Gastroesophageal sphincter (tissue), 4 donors: ENCODE measurements around the gene TMX4. TPM values are rescaled to one million over a fixed set of nuclear protein-coding genes. Genes with fewer than 3 reads are reported as not detected.

Experiments used
- ATAC-seq: fragments of 150-250 bp; one replicate; pipeline ENCODE4 v1.9.1; 2016; ENCODE audit warnings: mild to moderate bottlenecking, moderate library complexity
- H3K27ac ChIP-seq, 4 donors: fragments of 200-600 bp; sonication (generic) in 3 of 4; 1 replicate in 3 of 4; 2 replicates in 1 of 4; pipeline ENCODE4 v1.5.1; 2016 to 2019
- H3K27me3 ChIP-seq: fragments of 200-600 bp; sonication (generic); one replicate; pipeline ENCODE4 v1.5.1; 2019
- H3K36me3 ChIP-seq, 2 donors: fragments of 200-600 bp; sonication (generic); one replicate each; pipeline ENCODE4 v1.5.1; 2019; ENCODE audit warnings: control low read depth in 1 of 2
- H3K4me1 ChIP-seq, 3 donors: fragments of 200-600 bp; sonication (generic); 1 replicate in 2 of 3; 2 replicates in 1 of 3; pipeline ENCODE4 v1.5.1; 2016 to 2019; ENCODE audit warnings: control low read depth in 2 of 3
- H3K4me3 ChIP-seq, 2 donors: fragments of 200-600 bp; sonication (generic); one replicate each; pipeline ENCODE4 v1.5.1; 2019; ENCODE audit warnings: mild to moderate bottlenecking in 1 of 2, moderate library complexity in 1 of 2
- H3K9me3 ChIP-seq, 3 donors: fragments of 200-600 bp; sonication (generic); one replicate each; pipeline ENCODE4 v1.5.1; 2017 to 2019; ENCODE audit warnings: control low read depth in 2 of 3
- EP300 ChIP-seq: sonication (generic); formaldehyde crosslinking; IDR thresholded peaks from one replicate; pipeline ENCODE4 v1.6.1; 2017; ENCODE audit warnings: antibody characterized with exemption, mild to moderate bottlenecking
- POLR2A ChIP-seq, 2 donors: fragments of 450-650 bp; IDR thresholded peaks; one replicate each; pipeline ENCODE4 v1.6.1; 2017; ENCODE audit warnings: antibody characterized with exemption in 2 of 2, mild to moderate bottlenecking in 2 of 2, moderate library complexity in 1 of 2
- POLR2AphosphoS5 ChIP-seq: sonication (generic); formaldehyde crosslinking; IDR thresholded peaks from one replicate; pipeline ENCODE4 v1.6.1; 2017; ENCODE audit warnings: antibody characterized with exemption
- WGBS, 2 donors: methylation state at CpG; one replicate each; pipeline ENCODE4 v1.1.5; 2018; ENCODE audit warnings: low coverage in 1 of 2; 5-methylcytosine and 5-hydroxymethylcytosine counted together
- total RNA-seq, 4 donors: library from RNA; depleted of rRNA; stranded (reverse); fragments of >200 nt; gene quantifications; one replicate each; pipeline ENCODE4 v1.1.0, GENCODE V29; 2016
- TF ChIP-seq, protein P1 (sequence below), 4 experiments: fragments of 200-600 bp in 2 of 4; fragments of 450-650 bp in 2 of 4; sonication (generic) in 1 of 4; IDR thresholded peaks; one replicate each; pipeline ENCODE4 v1.5.1; 2017 to 2019; ENCODE audit warnings: antibody characterized with exemption in 4 of 4, mild to moderate bottlenecking in 2 of 4, moderate library complexity in 2 of 4

TMX4 gene
- total RNA-seq, 4 donors from 2014 or later: 44.7 to 76.1 (median 61.2) TPM

DNA sequence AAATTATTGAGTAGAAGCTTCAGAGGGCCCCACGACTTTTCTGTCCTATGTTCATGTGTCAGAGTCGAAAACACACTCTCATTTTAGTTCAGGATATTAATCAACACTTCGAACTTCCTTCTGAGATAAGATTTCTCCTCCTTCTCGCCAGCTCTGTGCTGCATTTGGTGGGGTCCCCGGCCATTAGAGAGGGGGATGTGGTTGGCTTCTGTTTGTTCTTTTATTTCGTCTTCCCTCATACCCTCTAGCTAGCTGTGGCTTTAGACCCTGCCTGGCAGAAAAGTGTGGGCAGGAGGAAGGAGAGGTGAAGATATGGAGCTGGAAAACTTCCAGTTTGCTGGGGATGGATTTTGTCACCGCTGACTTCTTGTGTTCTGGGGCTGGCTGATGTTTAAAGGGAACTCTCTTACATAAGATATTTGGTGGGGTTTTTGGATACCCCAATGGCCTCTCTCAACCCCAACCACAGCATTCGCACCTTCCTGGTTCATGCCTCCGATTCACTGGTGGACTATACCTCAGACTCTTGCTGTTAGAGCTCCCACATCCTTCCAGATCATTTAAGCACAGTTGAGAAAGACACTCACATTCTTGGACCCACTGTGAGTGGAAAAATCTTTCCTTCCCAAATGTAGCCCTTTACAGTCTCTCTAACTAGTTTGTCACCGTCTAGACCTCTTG is 30.7 kb upstream of the TMX4 start:
- no peaks in the 10 kb centered on the region for H3K36me3 ChIP-seq
- H3K27ac ChIP-seq: no peak overlapping the region
- no peaks in the 10 kb centered on the region for H3K9me3 ChIP-seq
- TF ChIP-seq POLR2A (IDR thresholded peaks at IDR 0.05) (no peak), EP300 (no peak), POLR2AphosphoS5 (no peak)
- TF ChIP-seq, protein P1, sequence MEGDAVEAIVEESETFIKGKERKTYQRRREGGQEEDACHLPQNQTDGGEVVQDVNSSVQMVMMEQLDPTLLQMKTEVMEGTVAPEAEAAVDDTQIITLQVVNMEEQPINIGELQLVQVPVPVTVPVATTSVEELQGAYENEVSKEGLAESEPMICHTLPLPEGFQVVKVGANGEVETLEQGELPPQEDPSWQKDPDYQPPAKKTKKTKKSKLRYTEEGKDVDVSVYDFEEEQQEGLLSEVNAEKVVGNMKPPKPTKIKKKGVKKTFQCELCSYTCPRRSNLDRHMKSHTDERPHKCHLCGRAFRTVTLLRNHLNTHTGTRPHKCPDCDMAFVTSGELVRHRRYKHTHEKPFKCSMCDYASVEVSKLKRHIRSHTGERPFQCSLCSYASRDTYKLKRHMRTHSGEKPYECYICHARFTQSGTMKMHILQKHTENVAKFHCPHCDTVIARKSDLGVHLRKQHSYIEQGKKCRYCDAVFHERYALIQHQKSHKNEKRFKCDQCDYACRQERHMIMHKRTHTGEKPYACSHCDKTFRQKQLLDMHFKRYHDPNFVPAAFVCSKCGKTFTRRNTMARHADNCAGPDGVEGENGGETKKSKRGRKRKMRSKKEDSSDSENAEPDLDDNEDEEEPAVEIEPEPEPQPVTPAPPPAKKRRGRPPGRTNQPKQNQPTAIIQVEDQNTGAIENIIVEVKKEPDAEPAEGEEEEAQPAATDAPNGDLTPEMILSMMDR (IDR thresholded peaks at IDR 0.05): no peak
- no peak for ATAC-seq
- H3K4me1 ChIP-seq: peaks cover 0 to 4% (median 0%) of the 10 kb centered on the region in 3 donors
- WGBS, 2 donors: 71 to 81% methylated on average over 4 to 9 of the region's 10 CpGs
- no peak overlapping the region for H3K4me3 ChIP-seq
- no peaks in the 10 kb centered on the region for H3K27me3 ChIP-seq

DNA sequence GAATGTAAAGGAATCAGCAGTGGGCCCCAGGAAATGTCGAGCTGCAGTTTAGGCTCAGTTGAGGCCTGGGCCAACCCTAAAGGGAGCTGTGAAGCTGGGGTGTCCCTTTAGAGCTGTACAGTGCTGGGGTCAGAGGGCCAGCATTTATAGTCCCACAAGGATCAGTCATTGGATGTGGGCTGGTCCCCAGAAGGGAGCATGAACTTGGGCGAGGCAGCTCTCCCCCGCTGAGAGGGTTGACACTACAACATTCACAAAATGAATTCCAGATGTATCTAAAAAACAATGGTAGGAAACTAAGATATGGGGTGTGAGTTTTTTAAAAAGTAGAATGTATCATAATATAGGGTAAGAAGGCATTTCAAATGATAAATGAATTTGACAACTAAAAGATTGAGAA is 29.7 kb upstream of the TMX4 start:
- no peak overlapping the region for H3K27ac ChIP-seq
- no peaks in the 10 kb centered on the region for H3K36me3 ChIP-seq
- TF ChIP-seq POLR2A (IDR thresholded peaks at IDR 0.05) (no peak), EP300 (no peak), POLR2AphosphoS5 (no peak)
- TF ChIP-seq, protein P1 (IDR thresholded peaks at IDR 0.05): no peak
- no peak overlapping the region for H3K4me3 ChIP-seq
- H3K4me1 ChIP-seq: no peaks in the 10 kb centered on the region
- H3K9me3 ChIP-seq: no peaks in the 10 kb centered on the region
- WGBS, 2 donors: 86 to 89% methylated on average over 1 to 2 of the region's 3 CpGs
- ATAC-seq: no peak
- no peaks in the 10 kb centered on the region for H3K27me3 ChIP-seq

DNA sequence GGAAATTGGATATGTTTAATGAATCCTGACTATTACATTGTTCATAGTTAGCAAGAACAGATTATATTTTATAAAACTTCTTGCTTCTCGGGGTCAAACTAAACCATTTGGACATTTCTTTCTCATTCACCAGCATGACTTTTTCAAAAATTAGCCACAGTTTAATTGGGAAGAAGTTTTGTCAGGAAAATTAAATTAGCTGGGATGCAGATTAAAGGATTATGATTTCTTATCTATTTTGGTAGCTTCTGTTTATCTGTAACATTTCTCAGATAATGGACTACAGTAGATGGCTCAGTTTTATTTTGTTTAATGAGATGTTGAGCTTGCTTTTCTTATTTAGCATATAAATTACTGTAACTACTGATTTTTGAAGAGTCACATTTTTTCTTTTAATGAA is 26.4 kb upstream of the TMX4 start:
- no peak for ATAC-seq

DNA sequence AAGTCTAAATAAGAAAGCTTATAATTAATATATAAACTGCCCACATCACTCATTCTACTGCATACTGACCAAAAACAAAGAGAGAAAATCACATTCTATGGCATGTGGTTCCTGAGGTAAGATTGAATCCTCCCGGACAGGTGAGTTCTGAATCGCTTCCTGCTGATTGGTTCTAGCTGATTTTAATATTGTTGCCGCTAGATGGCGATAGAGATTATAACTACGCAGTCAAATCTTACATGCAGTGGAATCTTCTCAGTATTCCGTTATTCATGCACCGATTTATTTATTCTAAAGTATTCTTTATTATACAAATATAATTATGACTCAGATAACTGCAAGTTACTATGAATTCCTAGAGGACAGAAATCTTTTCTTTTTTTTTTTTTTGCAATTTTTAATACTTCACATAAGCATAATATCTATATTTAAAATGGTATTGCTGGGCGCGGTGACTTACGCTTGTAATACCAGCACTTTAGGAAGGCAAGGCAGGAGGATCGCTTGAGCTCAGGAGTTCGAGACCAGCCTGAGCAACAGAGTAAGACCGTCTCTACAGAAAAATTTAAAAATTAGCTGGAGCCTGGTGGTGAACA is 24.2 kb upstream of the TMX4 start:
- H3K9me3 ChIP-seq: no peaks in the 10 kb centered on the region
- no peak overlapping the region for H3K27ac ChIP-seq
- no peaks in the 10 kb centered on the region for H3K4me1 ChIP-seq
- no peaks in the 10 kb centered on the region for H3K27me3 ChIP-seq
- peak; percentile 25 for ATAC-seq
- WGBS, 2 donors: 30 to 33% methylated on average over 11 to 13 of the region's 13 CpGs
- H3K4me3 ChIP-seq: no peak overlapping the region
- TF ChIP-seq POLR2AphosphoS5: no peak
- TF ChIP-seq POLR2A (IDR thresholded peaks at IDR 0.05): no peak
- TF ChIP-seq EP300: no peak
- TF ChIP-seq, protein P1 (IDR thresholded peaks at IDR 0.05): peak; percentile 67 to 78 (median 74)
- H3K36me3 ChIP-seq: no peaks in the 10 kb centered on the region

More for the DNA sequence above, 26.4 kb upstream of the TMX4 start:
- no peaks in the 10 kb centered on the region for H3K4me1 ChIP-seq
- TF ChIP-seq, protein P1 (IDR thresholded peaks at IDR 0.05): no peak
- no peak for TF ChIP-seq EP300
- TF ChIP-seq POLR2A (IDR thresholded peaks at IDR 0.05): no peak
- TF ChIP-seq POLR2AphosphoS5: no peak
- H3K4me3 ChIP-seq: no peak overlapping the region
- WGBS, 2 donors: 65 to 100% methylated on average over 1 of the region's 1 CpG
- H3K9me3 ChIP-seq: no peaks in the 10 kb centered on the region
- no peak overlapping the region for H3K27ac ChIP-seq
- no peaks in the 10 kb centered on the region for H3K36me3 ChIP-seq
- H3K27me3 ChIP-seq: no peaks in the 10 kb centered on the region

DNA sequence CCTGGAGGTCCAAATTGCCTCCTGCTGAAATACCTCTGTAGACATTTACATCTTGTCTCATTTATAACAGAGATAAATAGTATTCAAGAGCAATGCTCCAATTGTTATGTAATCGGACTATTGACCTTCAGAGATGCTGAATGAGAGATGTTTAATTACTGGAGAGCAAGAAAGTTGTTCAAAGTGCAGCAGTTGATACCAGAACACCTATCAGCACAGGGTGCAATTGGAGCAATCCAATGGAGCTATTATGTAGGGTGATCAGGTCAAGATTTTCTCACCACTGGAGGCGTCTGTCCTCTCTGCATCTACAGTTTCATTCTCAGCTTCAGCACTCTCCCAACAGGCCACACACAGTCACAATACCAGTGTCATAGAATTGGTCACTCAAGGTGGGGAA is 19.5 kb upstream of the TMX4 start:
- no peak for ATAC-seq
- no peak for TF ChIP-seq EP300
- H3K36me3 ChIP-seq: no peaks in the 10 kb centered on the region
- no peak overlapping the region for H3K27ac ChIP-seq
- H3K27me3 ChIP-seq: no peaks in the 10 kb centered on the region
- H3K9me3 ChIP-seq: no peaks in the 10 kb centered on the region
- H3K4me3 ChIP-seq: no peak overlapping the region
- no peaks in the 10 kb centered on the region for H3K4me1 ChIP-seq
- 57 to 83% methylated on average over 1 to 2 of the region's 2 CpGs for WGBS, 2 donors
